Panc1 (cell line): ENCODE results near the gene GADD45A. TPM values are rescaled to one million over a fixed set of nuclear protein-coding genes. Genes with fewer than 3 reads are reported as not detected.
"Not testable (repeated sequence)": the region's sequence is repeated elsewhere in the genome, so short reads cannot be mapped to it uniquely, and the experiment has no call there.

Experiments
- ATAC-seq: fragments of 200-7000 bp; cut with Tn5 transposase; 2 replicates; pipeline ENCODE4 v1.9.1; 2020; ENCODE audit warnings: mild to moderate bottlenecking, moderate library complexity
- BruUV-seq: library from RNA; stranded (reverse); fragments of 400-500 nt; replicated peaks from 2 replicates; lab custom pipeline; 2021; lab: Mats Ljungman, UMichigan
- CTCF ChIA-PET: fragments of 300-600 bp; sonication (Branson Sonifier 250); formaldehyde crosslinking; loops from one replicate; lab custom pipeline; 2022; ENCODE audit warnings: antibody characterized with exemption; lab: Charles Lee
- POLR2A ChIA-PET: fragments of 300-600 bp; sonication (Branson Sonifier 250); formaldehyde crosslinking; loops from one replicate; lab custom pipeline; 2022; ENCODE audit warnings: antibody characterized with exemption; lab: Charles Lee
- DNase-seq: peaks from one replicate; pipeline ENCODE4 v3.0.0-alpha.2; 2010; ENCODE audit warnings: low read depth, low spot score
- H3K27ac ChIP-seq: 2 replicates; pipeline ENCODE4 v1.5.1; 2011; ENCODE audit warnings: mild to moderate bottlenecking, low read length, inconsistent platforms
- H3K27me3 ChIP-seq: fragments of 200-500 bp; sonication (Bioruptor generic); 2 replicates; pipeline ENCODE4 v1.6.0; 2014; ENCODE audit warnings: low read length, inconsistent platforms; ENCODE audit not compliant: control insufficient read depth, insufficient read depth
- H3K36me3 ChIP-seq: fragments of 200-500 bp; sonication (Bioruptor generic); 2 replicates; pipeline ENCODE4 v1.5.1; 2014; ENCODE audit warnings: inconsistent platforms, mild to moderate bottlenecking, low read length, moderate library complexity; ENCODE audit not compliant: control insufficient read depth, insufficient read depth
- H3K4me1 ChIP-seq: 2 replicates; pipeline ENCODE4 v1.5.1; 2011; ENCODE audit warnings: inconsistent platforms, mild to moderate bottlenecking, low read length, moderate library complexity; ENCODE audit not compliant: control insufficient read depth, insufficient read depth
- H3K4me3 ChIP-seq, 2 experiments: 2 replicates each; pipeline ENCODE4 v1.5.1; 2011 to 2012; ENCODE audit warnings: low read depth in 2 of 2, low read length in 2 of 2, mild to moderate bottlenecking in 2 of 2, inconsistent platforms in 1 of 2, moderate library complexity in 1 of 2
- H3K9me3 ChIP-seq: fragments of 200-500 bp; sonication (Bioruptor generic); 2 replicates; pipeline ENCODE4 v1.5.1; 2014; ENCODE audit warnings: low read depth, mild to moderate bottlenecking, inconsistent platforms, low read length, moderate library complexity; ENCODE audit not compliant: control insufficient read depth, insufficient read depth
- POLR2AphosphoS5 ChIP-seq: IDR thresholded peaks from 2 replicates; pipeline ENCODE4 v1.6.1; 2012; ENCODE audit warnings: mild to moderate bottlenecking, low read depth, low read length, moderate library complexity
- SIN3A ChIP-seq: IDR thresholded peaks from 2 replicates; pipeline ENCODE4 v1.6.1; 2012; ENCODE audit warnings: low read depth, mild to moderate bottlenecking, low read length, moderate library complexity, borderline replicate concordance; ENCODE audit not compliant: insufficient read depth
- TCF7L2 ChIP-seq: IDR thresholded peaks from 2 replicates; pipeline ENCODE4 v1.6.1; 2011; ENCODE audit warnings: mild to moderate bottlenecking, low read depth, low read length, inconsistent platforms
- in situ Hi-C: cut with HindIII; loops from 2 replicates; pipeline ENCODE4 v1.10.0; 2016; ENCODE audit warnings: low sequenced_read_pairs, low pct_unique_long_range_greater_than_20kb
- intact Hi-C: fragments of 100-400 bp; cut with micrococcal nuclease; formaldehyde crosslinking; loops from one replicate; pipeline ENCODE4 v1.10.0; 2022; ENCODE audit not compliant: unreplicated experiment
- total RNA-seq: library from RNA; stranded (reverse); gene quantifications from one replicate; pipeline ENCODE4 v1.2.1, GENCODE V29; 2021; ENCODE audit not compliant: unreplicated experiment
- TF ChIP-seq, protein P1 (sequence below), 2 experiments: IDR thresholded peaks; 2 replicates each; pipeline ENCODE4 v1.6.1; 2011 to 2012; ENCODE audit warnings: low read depth in 2 of 2, control low read depth in 1 of 2, low read length in 1 of 2, mild to moderate bottlenecking in 1 of 2, moderate library complexity in 1 of 2; ENCODE audit not compliant: insufficient read depth in 1 of 2
- TF ChIP-seq, protein P2 (sequence below): fragments of 450-650 bp; IDR thresholded peaks from 2 replicates; pipeline ENCODE4 v1.5.1; 2017; ENCODE audit warnings: mild to moderate bottlenecking

GADD45A gene
- total RNA-seq, 1 experiment from 2014 or later = 106 TPM

- TF ChIP-seq TCF7L2 = no peak
- TF ChIP-seq, protein P1, sequence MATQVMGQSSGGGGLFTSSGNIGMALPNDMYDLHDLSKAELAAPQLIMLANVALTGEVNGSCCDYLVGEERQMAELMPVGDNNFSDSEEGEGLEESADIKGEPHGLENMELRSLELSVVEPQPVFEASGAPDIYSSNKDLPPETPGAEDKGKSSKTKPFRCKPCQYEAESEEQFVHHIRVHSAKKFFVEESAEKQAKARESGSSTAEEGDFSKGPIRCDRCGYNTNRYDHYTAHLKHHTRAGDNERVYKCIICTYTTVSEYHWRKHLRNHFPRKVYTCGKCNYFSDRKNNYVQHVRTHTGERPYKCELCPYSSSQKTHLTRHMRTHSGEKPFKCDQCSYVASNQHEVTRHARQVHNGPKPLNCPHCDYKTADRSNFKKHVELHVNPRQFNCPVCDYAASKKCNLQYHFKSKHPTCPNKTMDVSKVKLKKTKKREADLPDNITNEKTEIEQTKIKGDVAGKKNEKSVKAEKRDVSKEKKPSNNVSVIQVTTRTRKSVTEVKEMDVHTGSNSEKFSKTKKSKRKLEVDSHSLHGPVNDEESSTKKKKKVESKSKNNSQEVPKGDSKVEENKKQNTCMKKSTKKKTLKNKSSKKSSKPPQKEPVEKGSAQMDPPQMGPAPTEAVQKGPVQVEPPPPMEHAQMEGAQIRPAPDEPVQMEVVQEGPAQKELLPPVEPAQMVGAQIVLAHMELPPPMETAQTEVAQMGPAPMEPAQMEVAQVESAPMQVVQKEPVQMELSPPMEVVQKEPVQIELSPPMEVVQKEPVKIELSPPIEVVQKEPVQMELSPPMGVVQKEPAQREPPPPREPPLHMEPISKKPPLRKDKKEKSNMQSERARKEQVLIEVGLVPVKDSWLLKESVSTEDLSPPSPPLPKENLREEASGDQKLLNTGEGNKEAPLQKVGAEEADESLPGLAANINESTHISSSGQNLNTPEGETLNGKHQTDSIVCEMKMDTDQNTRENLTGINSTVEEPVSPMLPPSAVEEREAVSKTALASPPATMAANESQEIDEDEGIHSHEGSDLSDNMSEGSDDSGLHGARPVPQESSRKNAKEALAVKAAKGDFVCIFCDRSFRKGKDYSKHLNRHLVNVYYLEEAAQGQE (IDR thresholded peaks at IDR 0.05; ENCODE audit: insufficient read depth in 1 of 2, low read depth in 2 of 2, low read length in 1 of 2) = no peak
- TF ChIP-seq POLR2AphosphoS5 = no peak
- TF ChIP-seq SIN3A = no peak
- TF ChIP-seq, protein P2, sequence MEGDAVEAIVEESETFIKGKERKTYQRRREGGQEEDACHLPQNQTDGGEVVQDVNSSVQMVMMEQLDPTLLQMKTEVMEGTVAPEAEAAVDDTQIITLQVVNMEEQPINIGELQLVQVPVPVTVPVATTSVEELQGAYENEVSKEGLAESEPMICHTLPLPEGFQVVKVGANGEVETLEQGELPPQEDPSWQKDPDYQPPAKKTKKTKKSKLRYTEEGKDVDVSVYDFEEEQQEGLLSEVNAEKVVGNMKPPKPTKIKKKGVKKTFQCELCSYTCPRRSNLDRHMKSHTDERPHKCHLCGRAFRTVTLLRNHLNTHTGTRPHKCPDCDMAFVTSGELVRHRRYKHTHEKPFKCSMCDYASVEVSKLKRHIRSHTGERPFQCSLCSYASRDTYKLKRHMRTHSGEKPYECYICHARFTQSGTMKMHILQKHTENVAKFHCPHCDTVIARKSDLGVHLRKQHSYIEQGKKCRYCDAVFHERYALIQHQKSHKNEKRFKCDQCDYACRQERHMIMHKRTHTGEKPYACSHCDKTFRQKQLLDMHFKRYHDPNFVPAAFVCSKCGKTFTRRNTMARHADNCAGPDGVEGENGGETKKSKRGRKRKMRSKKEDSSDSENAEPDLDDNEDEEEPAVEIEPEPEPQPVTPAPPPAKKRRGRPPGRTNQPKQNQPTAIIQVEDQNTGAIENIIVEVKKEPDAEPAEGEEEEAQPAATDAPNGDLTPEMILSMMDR = no peak
- no TSS peak for BruUV-seq
- Histone ChIP-seq H3K27ac (no peak overlapping the region), H3K36me3 (no peaks in the 10 kb centered on the region), H3K4me3 (no peak overlapping the region), H3K27me3 (no peaks in the 10 kb centered on the region), H3K9me3 (no peaks in the 10 kb centered on the region), H3K4me1 (peaks cover 3% of the 10 kb centered on the region; the same call in 1 of the 2 replicates)
- in situ Hi-C loops (no loop called here), intact Hi-C loops (no loop called here)
- POLR2A ChIA-PET = no interaction called here
- DNase-seq (no peak), ATAC-seq (no peak)
- CTCF ChIA-PET = no interaction called here
These were observed 44.9 kb downstream of the GADD45A start for GRCh38 chr1:67729872-67730271.

- POLR2A ChIA-PET = not testable (repeated sequence)
These were observed 45.3 kb downstream of the GADD45A start for GRCh38 chr1:67730312-67730711.

DNA sequence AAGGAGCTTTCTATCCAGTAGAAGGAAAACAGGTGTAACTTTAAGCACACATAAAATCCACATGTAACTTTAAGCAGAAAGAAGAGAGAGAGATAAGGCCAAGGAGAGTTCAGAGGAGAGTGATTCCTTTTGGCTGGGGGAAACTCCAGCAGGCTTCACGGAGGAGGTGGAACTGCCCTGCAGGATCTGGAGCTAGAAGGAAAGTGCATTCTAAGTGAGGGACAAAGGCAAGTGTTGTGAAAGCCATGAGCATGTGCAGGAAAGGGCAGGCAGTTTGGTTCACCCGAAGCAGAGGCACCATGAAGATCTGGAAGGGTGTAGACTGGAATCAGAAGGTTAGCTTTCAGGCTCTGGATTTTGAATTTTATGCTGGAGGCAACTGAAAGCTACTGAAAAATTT, 46.3 kb downstream of the GADD45A start:
- intact Hi-C loops (no loop called here), in situ Hi-C loops (no loop called here)
- TF ChIP-seq, protein P2 = no peak
- TF ChIP-seq POLR2AphosphoS5 (no peak), SIN3A (no peak), TCF7L2 (no peak)
- TF ChIP-seq, protein P1 (IDR thresholded peaks at IDR 0.05; ENCODE audit: insufficient read depth in 1 of 2, low read depth in 2 of 2, low read length in 1 of 2) = no peak
- ChIA-PET CTCF (no interaction called here), POLR2A (no interaction called here)
- BruUV-seq = no TSS peak
- no peaks in the 10 kb centered on the region for H3K36me3 ChIP-seq
- H3K4me3 ChIP-seq = no peak overlapping the region
- DNase-seq (no peak), ATAC-seq (no peak)
- H3K9me3 ChIP-seq = no peaks in the 10 kb centered on the region
- H3K27me3 ChIP-seq = no peaks in the 10 kb centered on the region
- no peak overlapping the region for H3K27ac ChIP-seq
- H3K4me1 ChIP-seq = peaks cover 11% of the 10 kb centered on the region

More at GRCh38 chr1:67730312-67730711, 45.3 kb downstream of the GADD45A start:
- H3K36me3 ChIP-seq, H3K4me3 ChIP-seq, intact Hi-C loops, H3K27me3 ChIP-seq, H3K27ac ChIP-seq, H3K4me1 ChIP-seq, H3K9me3 ChIP-seq, ATAC-seq, BruUV-seq, CTCF ChIA-PET, DNase-seq, in situ Hi-C loops: not testable (repeated sequence)
